K562 treated with DMSO at 1 percent for 48 hours (cell line): ENCODE data around the gene ECM2. TPM values are rescaled to one million over a fixed set of nuclear protein-coding genes. Genes with fewer than 3 reads are reported as not detected.

Experiments
- total RNA-seq: library from RNA; unstranded; fragments of 300-600 nt; gene quantifications from 2 replicates; pipeline ENCODE4 v1.2.3, GENCODE V29; 2022; ENCODE audit warnings: low replicate concordance; ENCODE audit errors: extremely low read depth

The ECM2 gene
- not detected in 2 replicates for total RNA-seq

GRCh38 chr9:92535940-92536850 lies at the start of gene ECM2:
ECM2 (minus strand) TSS chr9:92535990; CDS start chr9:92522866, 13,124 bp downstream.

GRCh38 chr9:92482329-92482728 lies 53.5 kb downstream of the ECM2 start, which contains the start of gene ASPN:
ASPN (minus strand) TSS chr9:92482506.

Other genes with a start within 250 kb of the ECM2 start
- 130 TPM in 1 of 2 replicates, not detected in the other for gene IARS1, start 242.3 kb downstream of the ECM2 start, total RNA-seq
- gene NOL8, start 210.6 kb downstream of the ECM2 start, total RNA-seq = not detected in 2 replicates
- gene CENPP, start 210.0 kb downstream of the ECM2 start, total RNA-seq = not detected in 2 replicates
- not detected in 2 replicates for gene OGN, start 131.4 kb downstream of the ECM2 start, total RNA-seq
- gene OMD, start 111.5 kb downstream of the ECM2 start, total RNA-seq = not detected in 2 replicates
- gene ASPN, start 53.5 kb downstream of the ECM2 start, total RNA-seq = not detected in 2 replicates
- not detected in 2 replicates for gene IPPK, start 134.1 kb upstream of the ECM2 start, total RNA-seq
- gene BICD2, start 228.8 kb upstream of the ECM2 start, total RNA-seq = 61.9 TPM in 1 of 2 replicates, not detected in the other